CD4-positive, alpha-beta T cell (primary cell): ENCODE measurements around the gene BUD23. TPM values are rescaled to one million over a fixed set of nuclear protein-coding genes. Genes with fewer than 3 reads are reported as not detected.
A peak's percentile ranks its signal among the peaks of the same experiment; 100 is the strongest.

Experiments
- ATAC-seq: fragments of 200-7000 bp; cut with Tn5 transposase; one replicate; pipeline ENCODE4 v1.10.0; 2022; ENCODE audit warnings: mild to moderate bottlenecking; ENCODE audit not compliant: poor library complexity
- CTCF ChIA-PET: fragments of 350-600 bp; sonication (Branson Sonifier 250); formaldehyde crosslinking; loops from one replicate; lab custom pipeline; 2021; ENCODE audit warnings: antibody characterized with exemption, inconsistent platforms; lab: Charles Lee
- POLR2A ChIA-PET: fragments of 350-600 bp; sonication (Branson Sonifier 250); formaldehyde crosslinking; loops from one replicate; lab custom pipeline; 2021; ENCODE audit warnings: antibody characterized with exemption, inconsistent platforms; lab: Charles Lee
- DNase-seq, 14 experiments: peaks; one replicate each; pipeline ENCODE4 v3.0.0-alpha.2; 2013 to 2020; ENCODE audit warnings: mixed read lengths in 2 of 14
- H3K27ac ChIP-seq, 2 donors: one replicate each; pipeline versions ENCODE4 v1.5.1 to v1.7.0; 2013; ENCODE audit warnings: low read length in 2 of 2, low read depth in 1 of 2, mild to moderate bottlenecking in 1 of 2
- H3K27me3 ChIP-seq, 2 experiments: 1 replicate in 1 of 2; 2 replicates in 1 of 2; pipeline versions ENCODE4 v1.6.1 to v1.7.0; 2013; ENCODE audit warnings: low read length in 2 of 2, control low read depth in 1 of 2, mild to moderate bottlenecking in 1 of 2, moderate library complexity in 1 of 2; ENCODE audit not compliant: insufficient read depth in 2 of 2, control insufficient read depth in 1 of 2
- H3K36me3 ChIP-seq: one replicate; pipeline ENCODE4 v1.6.1; 2013; ENCODE audit warnings: low read length, control low read depth; ENCODE audit not compliant: insufficient read depth
- H3K4me1 ChIP-seq: one replicate; pipeline ENCODE4 v1.6.1; 2013; ENCODE audit warnings: low read length, control low read depth; ENCODE audit not compliant: insufficient read depth
- H3K4me3 ChIP-seq: one replicate; pipeline ENCODE4 v1.5.1; 2013; ENCODE audit warnings: mild to moderate bottlenecking, low read length, moderate library complexity
- H3K9me3 ChIP-seq, 2 experiments: 1 replicate in 1 of 2; 2 replicates in 1 of 2; pipeline versions ENCODE4 v1.6.1 to v1.7.0; 2013; ENCODE audit warnings: low read length in 2 of 2, mild to moderate bottlenecking in 2 of 2, control low read depth in 1 of 2, moderate library complexity in 1 of 2; ENCODE audit not compliant: control insufficient read depth in 1 of 2, insufficient read depth in 1 of 2
- H3K27ac Mint-ChIP-seq: one replicate; pipeline ENCODE4 v1.8.0; 2020; ENCODE audit warnings: mixed read lengths
- H3K27me3 Mint-ChIP-seq: one replicate; pipeline ENCODE4 v1.8.0; 2021; ENCODE audit warnings: mixed read lengths
- H3K36me3 Mint-ChIP-seq: one replicate; pipeline ENCODE4 v1.8.0; 2021; ENCODE audit warnings: low read depth, mixed read lengths
- H3K4me1 Mint-ChIP-seq: one replicate; pipeline ENCODE4 v1.8.0; 2021; ENCODE audit warnings: low read depth, mixed read lengths
- H3K4me3 Mint-ChIP-seq: one replicate; pipeline ENCODE4 v1.8.0; 2020; ENCODE audit warnings: mild to moderate bottlenecking, mixed read lengths
- H3K9me3 Mint-ChIP-seq: one replicate; pipeline ENCODE4 v1.8.0; 2020; ENCODE audit warnings: mixed read lengths
- intact Hi-C, 2 experiments: fragments of 100-400 bp; cut with DNase I in 1 of 2; cut with micrococcal nuclease in 1 of 2; formaldehyde crosslinking; loops; one replicate each; pipeline versions ENCODE4 v1.15.1 to v1.9.0; 2023 to 2025; cut with DNase I, micrococcal nuclease
- total RNA-seq, 174 experiments: library from RNA in 2 of 174; stranded (reverse) in 2 of 174; gene quantifications; one replicate each; pipeline ENCODE4 v1.2.3 and lab custom pipeline; 2021 to 2026
- TF ChIP-seq, protein P1 (sequence below): fragments of 200-600 bp; IDR thresholded peaks from one replicate; pipeline ENCODE4 v1.8.0; 2022; ENCODE audit warnings: antibody characterized with exemption, mild to moderate bottlenecking

The BUD23 gene
- total RNA-seq, 2 experiments from 2014 or later, result 96.1 to 103 TPM

- H3K36me3 ChIP-seq, result peaks cover 3% of the 10 kb centered on the region
- H3K27me3 ChIP-seq, result no peaks in the 10 kb centered on the region
- TF ChIP-seq, protein P1, sequence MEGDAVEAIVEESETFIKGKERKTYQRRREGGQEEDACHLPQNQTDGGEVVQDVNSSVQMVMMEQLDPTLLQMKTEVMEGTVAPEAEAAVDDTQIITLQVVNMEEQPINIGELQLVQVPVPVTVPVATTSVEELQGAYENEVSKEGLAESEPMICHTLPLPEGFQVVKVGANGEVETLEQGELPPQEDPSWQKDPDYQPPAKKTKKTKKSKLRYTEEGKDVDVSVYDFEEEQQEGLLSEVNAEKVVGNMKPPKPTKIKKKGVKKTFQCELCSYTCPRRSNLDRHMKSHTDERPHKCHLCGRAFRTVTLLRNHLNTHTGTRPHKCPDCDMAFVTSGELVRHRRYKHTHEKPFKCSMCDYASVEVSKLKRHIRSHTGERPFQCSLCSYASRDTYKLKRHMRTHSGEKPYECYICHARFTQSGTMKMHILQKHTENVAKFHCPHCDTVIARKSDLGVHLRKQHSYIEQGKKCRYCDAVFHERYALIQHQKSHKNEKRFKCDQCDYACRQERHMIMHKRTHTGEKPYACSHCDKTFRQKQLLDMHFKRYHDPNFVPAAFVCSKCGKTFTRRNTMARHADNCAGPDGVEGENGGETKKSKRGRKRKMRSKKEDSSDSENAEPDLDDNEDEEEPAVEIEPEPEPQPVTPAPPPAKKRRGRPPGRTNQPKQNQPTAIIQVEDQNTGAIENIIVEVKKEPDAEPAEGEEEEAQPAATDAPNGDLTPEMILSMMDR, result no peak
- H3K27me3 Mint-ChIP-seq, result peaks cover 4% of the 10 kb centered on the region
- intact Hi-C loops, result loop anchor here in 1 of 2 experiments (5.0 kb wide), 1 partner anchor 889 kb away; the partner anchor contains the start of gene TYW1B
- H3K27ac ChIP-seq, result no peak overlapping the region
- no peak for ATAC-seq
- H3K27ac Mint-ChIP-seq, result no peak overlapping the region
- no peak overlapping the region for H3K4me3 Mint-ChIP-seq
- H3K4me1 ChIP-seq, result peaks cover 44% of the 10 kb centered on the region
- H3K4me3 ChIP-seq, result no peak overlapping the region
- H3K4me1 Mint-ChIP-seq, result peaks cover 16% of the 10 kb centered on the region
- H3K9me3 ChIP-seq, result no peaks in the 10 kb centered on the region
- DNase-seq, result no peak
- no peaks in the 10 kb centered on the region for H3K9me3 Mint-ChIP-seq
- ChIA-PET CTCF (interaction anchor here (0.9 kb wide), 1 partner anchor 19 kb away, joined by 3 read pairs; no protein-coding TSS in a partner anchor), POLR2A (no interaction called here)
- H3K36me3 Mint-ChIP-seq, result no peaks in the 10 kb centered on the region
Measured at GRCh38 chr7:73716318-73716890, 33.0 kb downstream of the BUD23 start.

- Mint-ChIP-seq H3K27me3 (peaks cover 4% of the 10 kb centered on the region), H3K36me3 (no peaks in the 10 kb centered on the region), H3K4me3 (peak overlapping the region; percentile 95), H3K4me1 (peaks cover 16% of the 10 kb centered on the region), H3K9me3 (no peaks in the 10 kb centered on the region), H3K27ac (peak overlapping the region; percentile 76)
- ChIA-PET POLR2A (interaction anchor here (1.0 to 1.3 kb wide), 2 partner anchors 21 to 125 kb away, joined by 3 to 5 read pairs; partner anchors contain the start of genes ABHD11 and METTL27), CTCF (interaction anchor here (0.6 to 1.0 kb wide), 4 partner anchors 18 to 249 kb away, joined by 3 to 5 read pairs (median 4); no protein-coding TSS in a partner anchor)
- DNase-seq, result no peak
- Histone ChIP-seq H3K9me3 (no peaks in the 10 kb centered on the region), H3K27me3 (no peaks in the 10 kb centered on the region), H3K4me3 (peak overlapping the region; percentile 75), H3K4me1 (peaks cover 44% of the 10 kb centered on the region), H3K36me3 (peaks cover 3% of the 10 kb centered on the region), H3K27ac (no peak overlapping the region)
- no peak for ATAC-seq
- intact Hi-C loops, result loop anchor here in 1 of 2 experiments (5.0 kb wide), 1 partner anchor 890 kb away; the partner anchor contains the start of gene TYW1B
- TF ChIP-seq, protein P1, result no peak
Measured at GRCh38 chr7:73717025-73717807, 33.8 kb downstream of the BUD23 start.

- Mint-ChIP-seq H3K27ac (peak overlapping the region; percentile 76), H3K27me3 (peaks cover 4% of the 10 kb centered on the region), H3K9me3 (no peaks in the 10 kb centered on the region), H3K4me1 (peaks cover 16% of the 10 kb centered on the region), H3K36me3 (no peaks in the 10 kb centered on the region), H3K4me3 (peak overlapping the region; percentile 95)
- DNase-seq (peak; percentile 39 to 86 (median 66)), ATAC-seq (peak; percentile 73)
- POLR2A ChIA-PET, result interaction anchor here (1.0 to 1.3 kb wide), 2 partner anchors 20 to 125 kb away, joined by 3 to 5 read pairs; partner anchors contain the start of genes ABHD11 and METTL27
- Histone ChIP-seq H3K27me3 (no peaks in the 10 kb centered on the region), H3K27ac (peak overlapping the region in 1 of 2 donors; percentile 12), H3K4me3 (peak overlapping the region; percentile 75), H3K9me3 (no peaks in the 10 kb centered on the region), H3K36me3 (peaks cover 3% of the 10 kb centered on the region), H3K4me1 (peaks cover 44% of the 10 kb centered on the region)
- CTCF ChIA-PET, result interaction anchor here (0.6 to 1.0 kb wide), 3 partner anchors 17 to 249 kb away, joined by 3 to 5 read pairs (median 4); no protein-coding TSS in a partner anchor
- intact Hi-C loops, result loop anchor here (2.0 to 5.0 kb wide), 3 partner anchors 21 to 891 kb away; partner anchors contain the start of genes ABHD11 (in 1 of the 2) and TYW1B (in 1 of the 2)
- TF ChIP-seq, protein P1, result no peak
Measured at GRCh38 chr7:73717991-73718405, 34.6 kb downstream of the BUD23 start.
